Stimulated activated CD4-positive, alpha-beta T cell treated with anti-CD3 and anti-CD28 coated beads, Interleukin-4, amount 100 ng/mL, for 4 hours (primary cell): ENCODE results near the gene HPCA.
"Not testable (repeated sequence)": the region's sequence is repeated elsewhere in the genome, so short reads cannot be mapped to it uniquely, and the experiment has no call there.

Experiments used
- DNase-seq, 2 experiments: peaks; one replicate each; pipeline ENCODE4 v3.0.0-alpha.2; 2020

The HPCA gene

DNA sequence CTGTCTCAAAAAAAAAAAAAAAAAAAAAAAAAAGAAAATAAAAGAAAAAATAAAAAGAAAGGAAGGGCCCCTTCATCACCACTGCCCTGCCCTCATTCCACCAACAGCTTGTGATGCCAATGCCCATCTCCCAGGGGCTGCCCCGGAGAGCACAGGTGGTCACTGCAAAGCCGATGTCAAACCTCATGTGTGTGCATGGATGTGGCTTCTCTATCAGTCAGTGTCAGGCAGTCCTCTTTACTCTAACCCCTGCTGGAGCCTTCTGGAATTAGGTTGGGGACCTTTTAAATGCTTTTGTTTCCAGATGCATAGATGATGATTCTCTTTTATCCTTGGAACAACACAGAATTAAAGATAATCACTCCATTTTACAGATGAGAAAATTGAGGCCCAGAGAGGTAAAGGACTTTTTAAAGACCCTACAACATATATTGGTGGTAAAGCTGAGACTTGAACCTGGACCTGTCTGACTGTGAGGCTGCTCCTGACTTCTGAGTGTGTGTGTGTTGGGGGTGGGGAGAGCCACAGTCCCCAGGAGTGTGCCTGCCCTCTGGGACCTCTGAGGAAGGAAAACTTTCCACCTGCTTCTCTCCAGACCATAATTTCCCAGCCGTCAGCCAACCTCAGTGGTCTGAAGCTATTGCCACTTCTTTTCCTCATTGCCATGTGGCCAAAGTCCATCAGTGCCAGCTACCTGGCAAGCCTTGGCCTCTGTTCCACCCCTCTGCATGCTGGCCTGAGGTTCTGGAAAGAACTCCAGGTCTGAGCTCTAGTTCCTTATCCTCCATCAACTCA is 17.9 kb downstream of the HPCA start:
- DNase-seq, result no peak

DNA sequence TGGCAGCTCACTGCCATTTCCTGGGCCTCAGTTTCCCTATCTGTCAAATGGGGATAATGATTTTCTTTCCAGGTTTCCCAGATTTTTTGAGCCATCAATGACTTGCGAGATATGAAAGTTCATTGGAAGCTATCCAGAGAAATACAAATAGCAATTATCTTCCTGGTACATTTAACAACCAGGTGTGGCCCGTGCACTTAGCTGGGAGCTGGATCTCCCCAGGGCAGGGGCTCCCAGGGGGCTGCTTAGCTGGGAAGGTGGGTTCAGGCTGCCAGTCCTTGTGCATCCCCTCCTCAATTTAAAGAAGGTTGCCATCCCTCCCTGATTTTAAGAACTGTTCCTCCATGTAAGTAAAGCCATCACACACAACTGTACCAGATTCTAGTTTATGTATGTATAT is 18.5 kb downstream of the HPCA start:
- DNase-seq, result no peak

DNA sequence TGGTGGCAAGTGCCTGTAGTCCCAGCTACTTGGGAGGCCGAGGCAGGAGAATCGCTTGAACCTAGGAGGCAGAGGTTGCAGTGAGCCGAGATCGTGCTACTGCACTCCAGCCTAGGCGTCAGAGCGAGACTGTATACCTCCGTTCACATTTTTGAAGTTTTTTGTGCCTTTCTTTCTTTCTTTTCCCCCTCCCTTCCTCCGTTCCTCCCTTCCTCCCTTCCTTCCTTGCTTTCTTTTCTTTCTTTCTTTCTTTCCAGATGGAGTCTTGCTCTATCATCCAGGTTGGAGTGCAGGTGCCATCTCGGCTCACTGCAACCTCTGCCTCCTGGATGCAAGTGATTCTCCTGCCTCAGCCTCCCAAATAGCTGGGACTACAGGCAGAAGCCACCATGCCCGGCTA is 19.3 kb downstream of the HPCA start:
- not testable (repeated sequence) for DNase-seq

DNA sequence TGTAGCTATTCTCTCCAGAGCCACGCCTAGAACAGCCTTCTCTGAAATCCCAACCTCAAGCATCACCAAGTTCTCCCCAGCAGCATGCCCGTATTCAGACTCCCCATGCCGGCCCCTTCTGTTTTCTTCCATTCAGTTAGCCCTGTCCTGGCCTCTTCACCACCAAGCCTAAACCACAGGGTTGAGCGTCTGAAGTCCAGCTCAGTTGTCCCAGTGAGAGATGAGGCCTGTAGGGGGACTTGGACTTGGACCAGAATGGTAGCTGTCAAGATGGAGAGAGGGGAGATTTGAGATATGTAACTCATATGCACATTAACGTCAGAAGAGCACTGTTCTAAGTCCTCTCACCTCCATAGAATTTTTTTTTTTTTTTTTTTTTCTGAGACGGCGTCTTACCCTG is 20.4 kb downstream of the HPCA start:
- DNase-seq, result no peak

DNA sequence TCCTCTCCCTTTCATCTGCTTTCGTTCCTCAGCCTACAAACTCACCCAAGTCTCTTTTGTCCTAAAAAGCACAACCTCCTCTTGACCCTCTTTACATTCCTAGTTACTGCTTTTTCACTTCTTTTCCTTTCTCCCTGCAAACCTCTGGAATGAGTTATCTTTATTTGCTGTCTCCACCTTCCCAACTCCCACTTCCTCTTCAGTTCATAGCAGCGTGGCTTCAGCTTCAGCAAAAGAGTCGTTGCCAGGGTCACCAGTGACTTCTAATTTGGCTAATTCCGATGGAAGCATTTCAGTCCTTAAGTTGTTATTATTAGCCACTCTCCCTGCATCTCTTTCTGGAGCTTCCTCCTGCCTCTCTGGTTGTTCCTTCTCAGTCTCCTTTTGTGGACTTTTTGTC is 21.1 kb downstream of the HPCA start:
- DNase-seq, result no peak

DNA sequence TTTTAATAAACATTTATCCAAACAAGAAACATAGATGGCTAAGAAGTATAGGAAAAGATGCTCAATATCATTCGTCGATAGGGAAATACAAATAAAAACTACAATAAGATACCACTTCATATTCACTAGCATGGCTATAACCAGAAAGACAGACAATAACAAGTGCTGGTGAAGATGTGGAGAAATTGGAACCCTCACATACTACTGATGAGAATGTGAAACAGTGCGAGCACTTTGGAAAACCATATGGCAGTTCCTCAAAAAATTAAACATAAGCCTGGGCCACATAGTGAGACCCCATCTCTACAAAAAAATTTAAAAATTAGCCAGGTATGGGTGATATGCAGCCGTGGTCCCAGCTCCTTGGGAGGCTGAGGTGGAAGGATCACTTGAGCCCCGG is 24.0 kb downstream of the HPCA start:
- DNase-seq, result no peak

DNA sequence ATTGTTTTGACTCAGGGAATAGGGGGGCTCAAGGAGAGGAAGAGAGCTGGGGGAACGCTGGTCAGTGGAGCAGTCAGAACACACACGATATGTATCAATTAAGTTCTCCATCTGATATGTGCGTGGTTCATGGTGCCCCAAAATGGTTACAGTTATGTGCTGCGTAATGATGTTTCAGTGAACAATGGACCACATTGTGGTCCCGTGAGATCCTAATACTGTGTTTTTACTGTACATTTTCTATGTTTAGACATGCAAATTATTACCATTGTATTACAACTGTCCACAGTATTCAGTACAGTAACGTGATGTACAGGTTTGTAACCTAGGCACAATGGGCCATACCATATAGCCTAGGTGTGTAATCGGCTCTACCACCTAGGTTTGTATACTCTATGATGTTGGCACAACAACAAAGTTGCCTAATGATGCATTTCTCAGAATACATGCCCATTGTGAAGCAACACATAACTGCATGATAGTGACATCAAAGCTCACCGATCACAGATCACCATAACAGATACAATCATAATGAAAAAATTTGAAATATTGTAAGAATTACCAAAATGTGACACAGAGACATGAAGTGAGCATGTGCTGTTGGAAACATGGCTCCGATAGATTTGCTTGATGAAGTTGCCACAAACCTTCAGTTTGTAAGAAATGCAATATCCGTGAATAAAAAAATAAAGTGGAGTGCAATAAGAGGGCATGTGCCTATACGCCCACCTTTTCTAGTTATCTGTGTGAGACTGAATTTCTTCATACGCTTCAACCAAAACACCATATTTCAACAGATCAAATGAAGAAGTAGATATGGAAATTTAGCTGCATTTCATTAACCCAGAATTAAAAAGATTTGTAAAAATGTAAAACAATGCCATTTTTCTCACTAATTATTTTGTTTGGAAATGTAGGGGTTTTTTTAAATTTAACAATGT is 29.7 kb downstream of the HPCA start:
- DNase-seq, result no peak

DNA sequence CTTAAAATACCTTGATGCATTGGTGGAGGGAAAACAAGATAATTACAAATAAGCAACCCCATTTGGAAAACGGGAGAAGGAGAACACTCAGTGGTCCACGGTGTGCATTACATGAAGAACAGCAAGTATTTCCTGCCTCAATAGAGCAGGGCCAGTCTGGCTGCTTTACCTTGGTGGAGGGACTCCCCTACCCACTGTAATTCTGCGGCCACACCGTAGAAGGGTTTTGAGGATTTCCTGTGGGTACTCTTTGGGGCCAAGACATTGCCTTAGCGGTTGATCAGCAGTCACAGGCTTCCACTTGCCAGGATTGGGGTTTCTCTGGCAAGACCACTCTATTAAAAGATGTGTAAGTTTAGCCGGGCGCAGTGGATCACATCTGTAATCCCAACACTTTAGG is 31.2 kb downstream of the HPCA start:
- no peak for DNase-seq

DNA sequence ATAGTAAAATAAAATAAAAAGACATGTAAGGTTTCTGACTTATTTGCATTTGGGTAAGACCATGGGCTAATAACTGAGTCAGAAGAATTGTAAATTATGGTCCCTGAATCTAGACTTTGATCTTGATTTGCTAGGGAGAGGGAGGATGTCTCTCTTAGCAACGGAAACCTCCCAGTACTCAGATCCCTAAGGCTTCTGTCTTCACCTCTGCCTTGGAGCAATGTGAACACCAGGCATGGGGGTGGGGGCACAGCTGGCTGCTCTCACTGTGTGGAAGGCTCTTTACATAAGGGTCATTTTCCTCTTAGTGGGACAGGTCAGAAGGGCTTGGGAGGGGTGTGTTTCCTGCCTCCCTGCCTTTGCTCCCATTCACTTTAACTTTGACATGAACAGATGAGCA is 31.9 kb downstream of the HPCA start:
- no peak for DNase-seq

DNA sequence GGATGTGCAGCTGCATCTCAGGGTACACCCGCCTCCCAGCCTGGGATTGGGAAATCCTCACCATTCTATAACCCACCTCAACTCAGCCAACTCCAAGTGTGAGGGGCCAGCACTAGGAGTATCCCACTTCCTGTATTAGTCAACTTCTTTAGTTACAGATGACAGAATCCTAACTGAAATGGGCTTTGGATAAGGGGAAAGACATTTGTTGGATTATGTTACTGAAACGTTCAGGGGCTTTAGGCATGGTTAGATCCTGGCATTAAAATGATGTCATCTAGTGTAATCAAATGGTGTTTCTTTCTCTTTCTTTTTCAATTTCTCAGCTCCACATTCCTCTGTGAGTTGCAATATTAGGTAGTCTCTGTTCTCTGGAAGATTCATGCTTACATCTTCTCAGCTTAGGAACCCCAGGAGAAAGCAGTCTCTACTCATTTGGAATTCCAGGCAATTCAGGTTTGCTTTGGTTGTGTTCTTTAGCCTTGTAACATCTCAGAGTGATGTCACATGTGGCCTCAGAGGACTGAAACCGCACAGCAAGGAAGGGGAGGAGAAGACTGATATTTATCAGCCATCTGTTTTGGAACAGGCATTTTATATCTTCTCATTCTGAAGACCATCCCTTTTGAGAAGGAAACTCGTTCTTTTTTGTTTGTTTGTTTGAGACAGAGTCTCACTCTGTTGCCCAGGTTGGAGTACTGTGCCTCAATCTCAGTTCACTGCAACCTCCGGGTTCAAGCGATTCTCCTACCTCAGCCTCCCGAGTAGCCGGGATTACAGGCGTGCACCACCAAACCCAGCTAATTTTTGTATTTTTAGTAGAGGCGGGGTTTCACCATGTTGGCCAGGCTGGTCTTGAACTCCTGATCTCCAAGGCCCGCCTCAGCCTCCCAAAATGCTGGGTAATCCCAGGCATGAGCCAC is 33.8 kb downstream of the HPCA start:
- DNase-seq, result no peak

DNA sequence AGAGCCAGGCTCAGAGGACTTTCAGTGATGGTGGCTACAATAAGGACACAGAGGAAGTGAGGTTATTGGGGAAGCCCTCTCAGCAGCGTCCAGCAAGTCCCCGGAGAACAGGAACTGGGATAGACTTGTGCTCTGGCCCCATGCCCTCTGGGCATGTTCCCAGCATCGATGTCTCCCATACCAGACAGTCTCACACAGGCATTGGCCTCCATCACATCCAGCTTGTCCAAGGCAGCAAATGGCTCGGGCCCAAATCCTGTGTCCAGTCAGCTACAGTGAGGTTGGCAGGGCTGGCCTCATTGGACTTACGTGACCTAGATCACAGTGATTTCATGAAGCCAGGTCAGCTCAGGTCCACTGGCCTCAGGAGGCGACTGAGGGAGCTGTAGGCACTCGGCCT is 34.5 kb downstream of the HPCA start:
- DNase-seq, result no peak

DNA sequence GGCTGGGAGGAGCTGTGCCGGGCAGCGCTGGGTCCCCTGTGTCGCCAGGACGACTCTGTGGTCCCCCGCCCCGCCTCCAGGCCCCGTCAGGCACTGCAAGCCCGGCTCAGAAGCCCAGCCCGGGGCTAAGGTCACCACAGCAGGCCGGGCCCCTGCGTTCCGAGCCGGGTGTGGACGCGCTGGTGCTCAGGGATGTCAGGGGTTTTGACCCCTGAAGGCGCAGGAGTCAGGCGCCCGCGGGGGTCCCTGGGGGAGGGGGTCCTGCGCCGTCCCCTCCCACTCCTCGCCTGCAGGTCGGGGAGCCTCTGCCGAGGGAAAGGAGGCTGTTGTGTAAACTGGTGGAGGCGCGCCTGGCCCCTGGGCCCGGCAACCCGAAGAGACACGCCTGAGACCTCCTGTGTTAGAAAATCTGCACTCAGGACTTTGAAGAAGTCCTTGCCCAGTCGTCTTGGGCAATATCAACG is 38.6 kb downstream of the HPCA start:
- DNase-seq, result no peak

DNA sequence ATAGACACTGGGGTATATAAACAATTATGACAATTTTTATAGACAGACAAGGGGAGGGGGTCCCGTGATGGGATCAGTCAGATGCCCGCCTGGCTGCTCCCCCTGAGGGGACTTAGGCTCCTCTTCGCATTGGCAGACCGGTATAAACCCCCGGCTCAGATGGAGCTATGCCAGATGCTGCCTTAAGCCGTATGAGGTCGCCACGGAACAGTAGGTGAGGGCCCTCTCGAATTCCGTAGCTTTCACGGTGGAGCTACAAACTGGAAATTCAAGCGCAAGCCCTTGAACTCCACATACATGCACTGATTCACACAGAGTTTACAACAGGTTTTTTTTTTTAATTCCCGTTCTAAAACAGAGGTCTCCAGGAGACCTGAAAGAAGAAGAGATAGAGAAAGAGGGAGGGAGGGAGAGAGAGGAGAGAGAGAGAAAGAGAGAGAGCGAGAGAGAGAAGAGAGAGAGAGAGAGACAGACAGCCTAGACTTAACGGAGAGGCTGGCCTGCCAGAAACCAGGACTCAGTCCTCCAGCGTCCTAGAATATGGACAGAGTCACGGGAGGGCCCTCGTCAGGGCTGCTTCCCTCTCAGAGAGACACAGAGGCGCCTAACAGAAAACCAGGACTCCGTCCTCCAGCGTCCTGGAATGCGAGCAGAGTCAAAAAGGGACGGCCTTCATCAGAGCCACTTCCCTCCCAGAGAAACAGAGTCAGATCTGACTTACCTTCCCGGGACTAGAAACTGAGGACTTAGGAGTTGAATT is 39.3 kb downstream of the HPCA start:
- DNase-seq, result no peak

DNA sequence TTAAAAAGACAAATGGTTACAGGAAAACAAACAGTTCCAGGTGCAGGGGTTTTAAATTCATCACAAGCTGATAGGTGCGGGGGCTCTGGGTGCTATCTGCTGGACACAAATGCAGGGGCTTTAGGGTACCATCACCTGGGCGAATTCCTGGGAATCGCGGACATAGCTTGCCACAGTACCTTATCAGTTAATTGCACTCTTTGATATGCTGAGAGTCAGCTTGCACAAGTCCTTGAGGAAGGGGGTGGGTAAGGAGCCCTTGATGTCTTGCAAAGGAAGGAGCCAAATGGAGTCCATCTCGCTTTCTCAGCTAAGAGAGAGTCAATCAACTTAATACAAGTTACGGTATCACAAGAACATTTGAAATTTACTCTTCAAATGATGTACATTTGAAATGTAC is 40.3 kb downstream of the HPCA start:
- DNase-seq, result no peak

DNA sequence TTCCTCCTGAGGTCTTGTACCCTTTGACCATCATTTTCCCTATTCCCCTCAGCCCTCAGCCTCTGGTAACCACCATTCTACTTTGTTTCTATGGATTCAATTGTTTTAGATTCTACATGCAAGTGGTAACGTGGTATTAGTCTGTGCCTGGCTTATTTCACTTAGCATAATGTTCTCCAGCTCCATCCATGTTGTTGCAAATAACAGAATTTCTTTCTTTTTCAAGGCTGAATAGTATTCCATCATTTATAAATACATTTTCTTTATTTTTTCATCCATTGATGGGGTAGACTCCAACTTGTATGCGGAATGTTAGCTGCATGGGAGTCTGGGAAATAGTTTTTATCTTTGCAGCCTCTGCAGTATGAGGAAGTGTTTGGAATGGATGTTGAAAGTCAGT is 41.1 kb downstream of the HPCA start:
- DNase-seq, result no peak

DNA sequence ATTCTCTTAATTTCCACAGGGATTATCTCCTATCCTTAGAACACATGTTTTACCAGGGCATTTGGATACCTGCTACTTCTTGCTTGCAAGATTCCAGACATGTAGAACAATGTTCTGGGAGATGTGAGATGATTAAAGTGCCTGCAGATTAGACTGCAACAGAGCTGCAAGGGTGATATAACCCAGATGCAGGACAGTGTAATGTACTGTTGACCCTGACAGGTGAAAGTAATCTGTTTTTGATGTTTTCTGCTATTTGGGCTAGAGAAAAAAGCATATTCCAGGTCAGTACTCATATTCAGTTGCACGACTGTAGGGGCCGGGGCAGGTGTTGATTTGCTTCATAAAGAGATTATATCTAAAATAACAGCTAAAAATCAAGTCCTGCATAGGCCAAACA is 42.0 kb downstream of the HPCA start:
- DNase-seq, result no peak

DNA sequence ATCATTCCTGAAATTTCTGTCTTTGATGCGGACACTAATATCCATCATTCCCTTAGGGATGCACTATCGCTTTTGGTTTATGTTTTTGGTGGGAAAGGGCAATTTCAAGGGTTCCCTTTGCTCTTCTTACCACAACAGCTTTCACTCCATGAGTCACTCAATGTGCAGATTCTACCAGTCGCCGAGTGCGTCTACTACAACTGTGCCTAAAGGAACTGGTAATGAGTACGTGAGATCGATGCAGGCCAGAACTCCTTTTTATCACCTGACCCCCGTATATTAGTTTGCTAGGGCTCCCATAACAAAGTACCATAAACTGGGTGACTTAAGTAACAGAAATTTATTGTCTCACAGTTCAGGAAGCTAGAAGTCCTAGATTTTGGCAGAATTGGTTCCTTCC is 42.4 kb downstream of the HPCA start:
- DNase-seq, result no peak

DNA sequence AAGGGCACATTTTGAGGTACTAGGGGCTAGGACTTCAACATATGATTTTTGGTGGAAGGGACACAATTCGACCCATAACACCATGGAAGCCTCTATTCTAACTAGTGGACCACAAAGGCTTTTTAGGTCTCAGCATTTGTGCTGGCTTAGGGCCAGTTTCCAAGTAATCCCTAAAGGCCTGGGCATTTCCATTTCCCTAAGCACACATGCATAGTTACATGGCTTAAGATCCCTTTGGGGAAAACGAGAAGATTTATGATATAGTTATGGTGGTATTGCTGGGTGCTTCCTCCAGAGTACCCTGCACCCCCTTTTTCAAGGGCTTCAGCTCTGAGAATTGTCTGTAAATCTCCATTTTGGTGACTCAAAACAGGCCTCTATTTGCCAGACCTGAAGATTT is 43.1 kb downstream of the HPCA start:
- no peak for DNase-seq

DNA sequence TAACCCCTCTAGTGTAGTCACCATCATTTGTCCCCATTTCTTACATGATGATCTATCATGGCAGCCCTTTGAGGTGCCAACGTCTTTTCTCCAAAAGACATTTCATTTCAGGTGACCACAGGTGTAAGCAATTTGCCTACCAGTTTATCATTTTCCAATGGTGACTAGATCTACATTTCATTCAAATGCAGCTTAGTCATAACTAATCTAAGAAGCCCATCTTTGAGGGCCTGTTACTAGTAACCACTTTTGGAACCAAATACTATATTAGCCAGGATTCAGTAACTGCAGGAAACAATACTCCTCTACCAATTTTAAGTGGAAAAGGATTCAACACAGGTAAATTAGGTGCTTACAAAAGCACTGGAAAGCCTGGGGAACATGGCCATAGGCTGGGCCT is 45.5 kb downstream of the HPCA start:
- DNase-seq, result no peak

DNA sequence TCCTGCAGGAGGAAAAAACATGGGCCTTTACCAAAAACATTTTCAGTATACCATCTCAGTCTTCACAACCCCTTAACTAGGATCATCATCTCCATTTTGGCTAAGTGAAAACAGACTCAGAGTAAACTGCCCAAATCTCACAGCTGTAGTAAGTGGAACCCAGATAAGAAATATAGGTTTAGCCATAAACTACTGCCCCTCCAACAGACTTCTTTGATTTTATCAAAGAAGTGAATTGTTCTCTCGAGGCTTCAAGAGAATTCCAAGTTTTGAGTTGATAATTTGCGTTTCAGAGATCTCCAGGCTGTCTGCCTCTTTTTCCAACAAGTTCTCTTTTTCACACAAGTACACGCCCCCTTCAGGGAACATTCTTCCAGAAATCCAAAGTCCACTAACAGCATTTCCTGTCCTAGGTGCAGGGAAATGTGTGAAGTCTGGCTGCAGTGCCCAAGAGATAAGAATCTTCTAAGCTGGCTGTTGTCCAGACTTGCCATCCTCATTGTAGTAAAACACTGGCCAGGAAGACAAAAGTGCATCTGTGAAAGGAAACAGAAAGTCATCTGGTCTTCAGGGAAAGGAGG is 47.5 kb downstream of the HPCA start:
- no peak for DNase-seq

DNA sequence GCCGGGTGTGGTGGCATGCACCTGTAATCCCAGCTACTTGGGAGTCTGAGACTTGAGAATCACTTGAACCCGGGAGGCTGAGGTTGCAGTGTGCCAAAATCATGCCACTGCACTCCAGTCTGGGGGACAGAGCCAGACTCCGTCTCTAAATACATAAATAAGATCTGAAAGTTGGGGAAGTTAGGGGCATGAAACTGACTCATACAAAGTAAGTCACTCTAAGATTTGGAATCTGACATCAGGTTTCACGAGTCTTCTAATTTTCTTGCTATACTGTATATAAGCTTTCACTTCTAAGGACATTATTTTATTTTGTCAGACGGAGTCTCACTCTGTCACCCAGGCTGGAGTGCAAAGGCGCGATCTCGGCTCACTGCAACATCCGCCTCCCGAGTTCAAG is 48.2 kb downstream of the HPCA start:
- DNase-seq, result no peak

DNA sequence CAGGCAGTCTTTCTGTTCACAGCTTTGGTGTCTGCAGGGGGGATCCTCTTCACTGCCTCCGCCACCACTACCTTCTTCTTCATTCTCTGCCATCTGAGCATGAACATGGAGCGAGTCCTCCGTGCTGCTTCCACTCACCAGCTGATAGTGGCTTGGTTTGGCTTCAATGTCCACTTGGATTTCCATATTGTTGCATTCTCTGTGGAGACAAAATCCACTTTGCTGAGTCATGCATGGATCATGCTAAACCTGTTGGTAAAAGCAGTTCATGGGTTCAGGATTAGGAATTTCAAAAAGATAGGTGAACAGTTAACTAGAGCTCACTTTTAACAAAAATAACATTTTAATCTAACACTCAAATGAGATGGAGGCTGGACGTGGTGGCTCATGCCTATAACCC is 50.8 kb downstream of the HPCA start:
- no peak for DNase-seq
